Measurements from ENCODE around the gene SHANK1.

DNA sequence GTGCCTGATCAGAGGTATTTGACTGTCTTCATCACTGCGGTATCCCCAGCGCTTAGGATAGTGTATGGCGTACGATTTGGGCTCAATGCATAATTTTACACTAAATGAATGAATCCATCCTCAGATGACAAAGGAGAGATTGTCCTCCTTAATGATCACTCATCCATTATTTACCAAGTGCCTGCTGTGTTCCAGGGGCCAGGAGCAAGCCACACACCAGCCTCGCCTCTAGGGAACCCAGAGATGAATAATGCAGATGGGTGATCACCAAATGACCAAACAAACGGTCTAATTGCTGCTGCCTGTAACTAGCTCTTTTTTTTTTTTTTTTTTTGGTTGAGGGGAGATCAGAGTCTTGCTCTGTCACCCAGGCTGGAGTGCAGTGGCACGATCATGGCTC lies 44.8 kb upstream of the SHANK1 start:
- TF ChIP-seq, protein P1, sequence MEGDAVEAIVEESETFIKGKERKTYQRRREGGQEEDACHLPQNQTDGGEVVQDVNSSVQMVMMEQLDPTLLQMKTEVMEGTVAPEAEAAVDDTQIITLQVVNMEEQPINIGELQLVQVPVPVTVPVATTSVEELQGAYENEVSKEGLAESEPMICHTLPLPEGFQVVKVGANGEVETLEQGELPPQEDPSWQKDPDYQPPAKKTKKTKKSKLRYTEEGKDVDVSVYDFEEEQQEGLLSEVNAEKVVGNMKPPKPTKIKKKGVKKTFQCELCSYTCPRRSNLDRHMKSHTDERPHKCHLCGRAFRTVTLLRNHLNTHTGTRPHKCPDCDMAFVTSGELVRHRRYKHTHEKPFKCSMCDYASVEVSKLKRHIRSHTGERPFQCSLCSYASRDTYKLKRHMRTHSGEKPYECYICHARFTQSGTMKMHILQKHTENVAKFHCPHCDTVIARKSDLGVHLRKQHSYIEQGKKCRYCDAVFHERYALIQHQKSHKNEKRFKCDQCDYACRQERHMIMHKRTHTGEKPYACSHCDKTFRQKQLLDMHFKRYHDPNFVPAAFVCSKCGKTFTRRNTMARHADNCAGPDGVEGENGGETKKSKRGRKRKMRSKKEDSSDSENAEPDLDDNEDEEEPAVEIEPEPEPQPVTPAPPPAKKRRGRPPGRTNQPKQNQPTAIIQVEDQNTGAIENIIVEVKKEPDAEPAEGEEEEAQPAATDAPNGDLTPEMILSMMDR (IDR thresholded peaks at IDR 0.05) = no peak
- TF ChIP-seq EZH2phosphoT487 (IDR thresholded peaks at IDR 0.05) = no peak
- TF ChIP-seq EZH2 (IDR thresholded peaks at IDR 0.05) = no peak
